Loucy (cell line): ENCODE data around the gene KLHL25.

Experiments used
- H2AFZ ChIP-seq: fragments of 200-600 bp; sonication (generic); 2 replicates; pipeline ENCODE4 v1.6.0; 2016; ENCODE audit warnings: antibody characterized with exemption, mild to moderate bottlenecking, low read length, moderate library complexity
- H3F3A ChIP-seq: fragments of 200-600 bp; 2 replicates; pipeline ENCODE4 v1.6.0; 2016; ENCODE audit warnings: antibody characterized with exemption, low read depth, mild to moderate bottlenecking
- H3K27me3 ChIP-seq: fragments of 200-600 bp; sonication (generic); 2 replicates; pipeline ENCODE4 v1.6.1; 2014; ENCODE audit warnings: low read length, mild to moderate bottlenecking; ENCODE audit not compliant: insufficient read depth, poor library complexity, severe bottlenecking
- H3K36me3 ChIP-seq: fragments of 200-600 bp; sonication (generic); 2 replicates; pipeline ENCODE4 v1.6.1; 2016; ENCODE audit warnings: low read length; ENCODE audit not compliant: insufficient read depth
- H3K4me1 ChIP-seq: fragments of 200-600 bp; sonication (generic); 2 replicates; pipeline ENCODE4 v1.5.1; 2014; ENCODE audit warnings: low read length, mild to moderate bottlenecking; ENCODE audit not compliant: insufficient read depth, poor library complexity, severe bottlenecking
- H3K4me2 ChIP-seq: fragments of 200-600 bp; sonication (generic); 2 replicates; pipeline ENCODE4 v1.6.0; 2014; ENCODE audit warnings: antibody characterized with exemption, low read length, low read depth, mild to moderate bottlenecking; ENCODE audit not compliant: poor library complexity, severe bottlenecking
- H3K4me3 ChIP-seq: fragments of 200-600 bp; sonication (generic); 2 replicates; pipeline ENCODE4 v1.5.1; 2014; ENCODE audit warnings: low read length, mild to moderate bottlenecking, mixed read lengths; ENCODE audit not compliant: poor library complexity, severe bottlenecking
- H3K79me2 ChIP-seq: fragments of 200-600 bp; sonication (generic); 2 replicates; pipeline ENCODE4 v1.6.1; 2014; ENCODE audit warnings: low read length; ENCODE audit not compliant: insufficient read depth
- H3K9ac ChIP-seq: fragments of 200-600 bp; sonication (generic); 2 replicates; pipeline ENCODE4 v1.6.0; 2014; ENCODE audit warnings: mild to moderate bottlenecking, low read depth, low read length, moderate library complexity; ENCODE audit not compliant: poor library complexity, severe bottlenecking
- H3K9me2 ChIP-seq: fragments of 200-600 bp; sonication (generic); replicated peaks from 2 replicates; pipeline ENCODE4 v1.6.1; 2016; ENCODE audit warnings: low read depth, low read length, mixed read lengths
- H3K9me3 ChIP-seq: fragments of 200-600 bp; sonication (generic); 2 replicates; pipeline ENCODE4 v1.6.1; 2014; ENCODE audit warnings: mild to moderate bottlenecking, antibody characterized with exemption, low read length, low read depth; ENCODE audit not compliant: insufficient read depth
- H4K20me1 ChIP-seq: fragments of 200-600 bp; sonication (generic); 2 replicates; pipeline ENCODE4 v1.6.0; 2014; ENCODE audit warnings: antibody characterized with exemption, low read length, mild to moderate bottlenecking; ENCODE audit not compliant: insufficient read depth, poor library complexity, severe bottlenecking
- EZH2phosphoT487 ChIP-seq: fragments of 200-600 bp; IDR thresholded peaks from 2 replicates; pipeline ENCODE4 v1.6.1; 2018; ENCODE audit warnings: antibody characterized with exemption, mild to moderate bottlenecking, moderate library complexity, borderline replicate concordance
- TF ChIP-seq, protein P1 (sequence below): fragments of 200-600 bp; sonication (generic); conservative IDR thresholded peaks from 2 replicates; pipeline ENCODE4 v1.5.1; 2014; ENCODE audit warnings: mild to moderate bottlenecking, antibody characterized with exemption, low read length

Gene KLHL25

DNA sequence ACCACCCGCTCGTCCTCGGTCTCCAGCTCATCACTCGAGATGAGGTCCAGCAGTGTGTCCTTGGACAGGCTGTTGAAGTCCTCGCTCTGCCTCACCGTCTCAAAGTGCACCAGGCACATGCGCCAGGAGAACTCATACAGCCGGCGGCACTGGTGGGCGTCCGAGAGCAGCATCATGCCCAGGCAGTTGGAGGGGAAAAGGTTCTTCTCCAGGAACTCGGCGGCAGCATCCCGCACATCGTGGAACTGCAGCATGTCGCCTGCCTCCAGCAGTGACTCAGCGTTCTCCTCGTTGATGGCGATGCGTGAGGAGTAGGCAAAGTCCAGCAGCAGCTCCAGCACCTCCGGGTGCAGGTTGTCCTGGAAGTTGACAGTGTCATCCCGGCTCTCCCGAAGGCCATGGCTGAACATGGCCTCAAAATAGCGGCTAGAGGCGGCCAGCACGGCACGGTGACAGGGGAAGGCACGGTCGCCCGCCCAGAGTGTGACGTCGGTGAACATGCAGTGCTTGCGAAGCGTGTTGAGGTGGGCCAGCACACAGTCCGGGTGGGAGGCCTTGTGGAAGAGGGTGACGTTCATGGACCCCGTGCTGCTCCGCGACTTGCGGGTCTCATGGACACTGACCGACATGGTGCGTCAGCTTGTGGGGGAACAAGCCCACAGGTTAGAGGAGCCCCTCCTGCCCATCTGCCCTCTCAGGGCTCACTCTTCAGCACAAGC is 25.4 kb downstream of the KLHL25 start:
- Histone ChIP-seq H3K4me3 (no peak overlapping the region), H3K9me3 (no peaks in the 10 kb centered on the region), H3K4me2 (no peak overlapping the region)

DNA sequence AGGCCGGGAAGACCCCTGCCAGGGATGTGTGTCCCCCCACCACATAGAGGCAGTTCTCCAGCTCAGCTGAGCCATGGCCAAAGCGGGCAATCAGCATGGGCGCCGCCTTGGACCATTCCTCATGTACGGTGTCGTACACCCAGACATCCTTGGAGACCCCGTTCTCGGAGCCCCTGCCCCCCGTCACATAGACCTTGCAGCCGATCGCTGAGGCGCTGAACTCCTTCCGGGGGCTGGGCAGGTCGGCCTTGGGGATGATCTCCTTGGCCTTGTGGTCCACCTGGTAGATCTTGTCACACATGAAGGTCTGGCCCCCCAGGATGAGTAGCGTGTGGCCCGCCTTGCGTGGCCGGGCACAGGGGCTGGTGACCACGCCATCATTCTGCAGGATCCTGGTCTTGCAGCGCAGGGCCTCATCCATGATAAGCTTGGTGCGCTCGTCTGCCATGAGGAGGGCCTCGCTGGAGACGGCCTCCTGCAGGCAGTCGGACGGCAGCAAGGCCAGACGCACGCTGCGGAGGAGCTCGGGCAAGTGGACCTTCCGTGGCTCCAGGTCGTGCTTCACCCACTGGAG is 26.0 kb downstream of the KLHL25 start:
- H3K36me3 ChIP-seq, result no peaks in the 10 kb centered on the region; the same call in 1 of the 2 replicates
- no peak overlapping the region for H3K9ac ChIP-seq
- no peak overlapping the region for H3K4me3 ChIP-seq
- H3K4me1 ChIP-seq, result no peaks in the 10 kb centered on the region
- no peaks in the 10 kb centered on the region for H3K27me3 ChIP-seq
- H3K9me2 ChIP-seq, result no peaks in the 10 kb centered on the region
- no peaks in the 10 kb centered on the region for H4K20me1 ChIP-seq
- no peaks in the 10 kb centered on the region for H3F3A ChIP-seq
- no peaks in the 10 kb centered on the region for H3K9me3 ChIP-seq
- no peak for TF ChIP-seq EZH2phosphoT487
- TF ChIP-seq, protein P1, sequence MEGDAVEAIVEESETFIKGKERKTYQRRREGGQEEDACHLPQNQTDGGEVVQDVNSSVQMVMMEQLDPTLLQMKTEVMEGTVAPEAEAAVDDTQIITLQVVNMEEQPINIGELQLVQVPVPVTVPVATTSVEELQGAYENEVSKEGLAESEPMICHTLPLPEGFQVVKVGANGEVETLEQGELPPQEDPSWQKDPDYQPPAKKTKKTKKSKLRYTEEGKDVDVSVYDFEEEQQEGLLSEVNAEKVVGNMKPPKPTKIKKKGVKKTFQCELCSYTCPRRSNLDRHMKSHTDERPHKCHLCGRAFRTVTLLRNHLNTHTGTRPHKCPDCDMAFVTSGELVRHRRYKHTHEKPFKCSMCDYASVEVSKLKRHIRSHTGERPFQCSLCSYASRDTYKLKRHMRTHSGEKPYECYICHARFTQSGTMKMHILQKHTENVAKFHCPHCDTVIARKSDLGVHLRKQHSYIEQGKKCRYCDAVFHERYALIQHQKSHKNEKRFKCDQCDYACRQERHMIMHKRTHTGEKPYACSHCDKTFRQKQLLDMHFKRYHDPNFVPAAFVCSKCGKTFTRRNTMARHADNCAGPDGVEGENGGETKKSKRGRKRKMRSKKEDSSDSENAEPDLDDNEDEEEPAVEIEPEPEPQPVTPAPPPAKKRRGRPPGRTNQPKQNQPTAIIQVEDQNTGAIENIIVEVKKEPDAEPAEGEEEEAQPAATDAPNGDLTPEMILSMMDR, result no peak
- no peak overlapping the region for H3K4me2 ChIP-seq
- no peak overlapping the region for H2AFZ ChIP-seq
- peaks cover 2% of the 10 kb centered on the region; the same call in 1 of the 2 replicates for H3K79me2 ChIP-seq

More for the DNA sequence above, 25.4 kb downstream of the KLHL25 start:
- Histone ChIP-seq H3K79me2 (peaks cover 2% of the 10 kb centered on the region; the same call in 1 of the 2 replicates), H3K4me1 (no peaks in the 10 kb centered on the region), H3K9me2 (no peaks in the 10 kb centered on the region), H3F3A (no peaks in the 10 kb centered on the region), H4K20me1 (no peaks in the 10 kb centered on the region), H3K27me3 (no peaks in the 10 kb centered on the region), H3K36me3 (no peaks in the 10 kb centered on the region; the same call in 1 of the 2 replicates), H2AFZ (no peak overlapping the region), H3K9ac (no peak overlapping the region)
- TF ChIP-seq, protein P1, result no peak
- no peak for TF ChIP-seq EZH2phosphoT487

DNA sequence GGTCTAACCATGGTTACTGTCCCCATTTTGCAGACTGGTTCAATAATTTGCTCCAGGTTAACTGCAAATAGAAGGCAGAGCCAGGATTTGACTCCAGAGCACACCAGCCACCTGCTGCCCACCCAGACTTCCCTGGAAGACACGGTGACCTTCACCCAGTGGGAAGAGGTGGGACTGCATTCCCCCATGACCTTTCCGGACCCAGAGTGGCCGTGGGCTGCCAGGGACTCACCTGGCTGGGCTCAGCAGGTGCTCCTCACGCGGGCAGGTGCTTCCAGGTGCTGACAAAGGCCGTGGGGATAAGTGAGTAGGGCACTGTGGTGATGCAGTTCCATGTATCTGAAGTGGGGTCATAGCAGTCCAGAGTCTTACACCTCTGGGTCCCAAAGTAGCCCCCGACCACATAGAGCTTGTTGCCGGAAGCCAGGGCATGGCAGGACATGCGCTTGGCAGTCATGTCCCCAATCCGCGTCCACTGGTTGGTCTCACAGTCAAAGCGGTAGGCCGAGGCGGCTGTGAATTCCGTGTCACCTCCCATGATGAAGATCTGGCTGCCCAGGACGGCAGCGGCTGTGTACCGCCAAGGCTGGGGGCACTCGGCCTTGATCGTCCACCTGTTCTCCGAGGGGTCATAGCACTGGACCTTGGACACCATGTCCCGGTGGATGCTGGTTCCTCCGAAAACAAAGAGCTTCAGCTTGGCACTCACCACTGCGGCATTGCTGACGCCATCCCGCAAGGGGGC is 26.8 kb downstream of the KLHL25 start:
- no peaks in the 10 kb centered on the region for H3K27me3 ChIP-seq
- no peak overlapping the region for H2AFZ ChIP-seq
- H3K4me3 ChIP-seq, result no peak overlapping the region
- no peaks in the 10 kb centered on the region for H3K4me1 ChIP-seq
- peaks cover 6% of the 10 kb centered on the region; the same call in 1 of the 2 replicates for H3K36me3 ChIP-seq
- H4K20me1 ChIP-seq, result no peaks in the 10 kb centered on the region
- TF ChIP-seq, protein P1, result no peak
- TF ChIP-seq EZH2phosphoT487, result no peak
- H3K9me2 ChIP-seq, result no peaks in the 10 kb centered on the region
- no peaks in the 10 kb centered on the region for H3F3A ChIP-seq
- H3K9ac ChIP-seq, result no peak overlapping the region
- peaks cover 2% of the 10 kb centered on the region; the same call in 1 of the 2 replicates for H3K79me2 ChIP-seq
- H3K9me3 ChIP-seq, result no peaks in the 10 kb centered on the region
- no peak overlapping the region for H3K4me2 ChIP-seq
